Measurements from ENCODE around the gene SV2C.
"Not testable (repeated sequence)": the region's sequence is repeated elsewhere in the genome, so short reads cannot be mapped to it uniquely, and the experiment has no call there.

The SV2C gene

DNA sequence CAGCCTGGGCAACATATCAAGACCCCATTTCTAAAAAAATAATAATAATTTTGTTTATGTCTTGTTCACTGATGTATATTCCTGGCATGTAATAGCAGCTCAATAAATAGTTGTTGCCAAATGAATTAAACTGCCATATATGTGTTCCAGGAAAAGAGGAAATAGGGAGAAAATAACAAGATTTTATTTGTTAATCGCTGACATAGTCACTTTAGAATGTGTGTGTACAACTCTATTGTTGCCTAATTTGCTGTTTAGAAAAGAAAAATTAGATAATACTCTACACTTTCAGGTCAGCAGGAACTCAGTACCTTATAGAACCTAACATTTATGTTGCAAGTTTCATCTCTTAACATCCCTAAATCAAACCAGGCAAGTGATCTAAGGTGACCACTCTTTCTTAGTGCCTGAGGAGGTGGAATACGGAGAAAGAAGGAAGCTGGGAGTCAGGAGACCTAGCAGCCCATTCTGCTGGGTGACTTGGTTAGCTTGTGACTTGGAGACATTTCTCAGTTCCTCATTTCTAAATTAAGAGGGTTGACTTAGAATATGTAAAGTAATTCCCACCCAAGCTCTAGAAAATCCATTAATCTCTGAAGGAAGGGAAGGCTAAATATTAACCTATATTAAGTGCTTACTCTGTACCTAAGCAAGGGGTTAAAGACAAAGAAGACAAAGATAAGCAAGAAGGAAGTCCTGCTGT lies 209.6 kb downstream of the SV2C start:
- Histone ChIP-seq H3K4me3 (ENCODE audit: control insufficient read depth in 1 of 7, extremely low read depth in 1 of 7, insufficient read depth in 4 of 7, low read depth in 2 of 7, low read length in 6 of 7) (no peak overlapping the region), H3K27ac (ENCODE audit: insufficient read depth in 1 of 2, low read depth in 1 of 2, low read length in 2 of 2, poor library complexity in 1 of 2, severe bottlenecking in 2 of 2) (no peak overlapping the region), H3K9me3 (ENCODE audit: control extremely low read depth in 1 of 5, control insufficient read depth in 4 of 5, insufficient read depth in 2 of 5, low read depth in 1 of 5, low read length in 4 of 5) (no peaks in the 10 kb centered on the region), H3K36me3 (ENCODE audit: control insufficient read depth in 4 of 4, insufficient read depth in 4 of 4, low read length in 3 of 4) (no peaks in the 10 kb centered on the region), H3K27me3 (replicated peaks in 2 of 5; ENCODE audit: control insufficient read depth in 4 of 5, insufficient read depth in 5 of 5, low read length in 4 of 5) (no peaks in the 10 kb centered on the region), H3K4me1 (ENCODE audit: control extremely low read depth in 1 of 4, control insufficient read depth in 4 of 4, insufficient read depth in 4 of 4, low read length in 3 of 4) (peaks cover 21 to 77% (median 39%) of the 10 kb centered on the region in 4 experiments)
- 0% methylated on average over 1 of the region's 2 CpGs for WGBS (ENCODE audit: insufficient coverage)
- peak; percentile 28 to 85 (median 77) for DNase-seq
- POLR2A ChIA-PET = no interaction called here
- CTCF ChIA-PET = interaction anchor here (0.7 to 4.3 kb wide), 9 partner anchors 9 to 38 kb away, joined by 3 to 15 read pairs (median 3); no protein-coding TSS in a partner anchor

DNA sequence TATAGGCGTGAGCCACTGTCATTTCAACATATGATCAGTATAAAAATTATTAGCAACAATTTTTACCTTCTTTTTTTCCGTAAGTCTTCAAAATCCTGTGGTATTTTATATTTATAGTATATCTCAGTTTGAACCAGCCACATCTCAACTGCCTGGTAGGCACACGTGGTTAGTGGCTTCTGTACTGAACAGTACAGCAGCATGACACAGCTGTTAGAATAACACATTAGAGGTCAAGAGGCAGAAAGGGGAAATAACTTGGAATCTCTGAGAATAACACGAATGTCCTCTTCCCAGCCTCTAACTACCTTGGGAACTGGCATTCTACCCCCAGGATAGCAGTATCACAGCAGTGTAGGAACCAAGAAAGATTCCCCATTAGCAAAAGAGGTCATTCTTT lies 211.4 kb downstream of the SV2C start:
- POLR2A ChIA-PET = interaction anchor here (0.6 to 0.7 kb wide), 2 partner anchors 637 to 1153 kb away, joined by 3 to 8 read pairs; no protein-coding TSS in a partner anchor
- Histone ChIP-seq H3K27me3 (replicated peaks in 2 of 5; ENCODE audit: control insufficient read depth in 4 of 5, insufficient read depth in 5 of 5, low read length in 4 of 5) (no peaks in the 10 kb centered on the region), H3K36me3 (ENCODE audit: control insufficient read depth in 4 of 4, insufficient read depth in 4 of 4, low read length in 3 of 4) (no peaks in the 10 kb centered on the region), H3K4me3 (ENCODE audit: control insufficient read depth in 1 of 7, extremely low read depth in 1 of 7, insufficient read depth in 4 of 7, low read depth in 2 of 7, low read length in 6 of 7) (no peak overlapping the region), H3K4me1 (ENCODE audit: control extremely low read depth in 1 of 4, control insufficient read depth in 4 of 4, insufficient read depth in 4 of 4, low read length in 3 of 4) (peaks cover 21 to 85% (median 39%) of the 10 kb centered on the region in 4 experiments), H3K9me3 (ENCODE audit: control extremely low read depth in 1 of 5, control insufficient read depth in 4 of 5, insufficient read depth in 2 of 5, low read depth in 1 of 5, low read length in 4 of 5) (no peaks in the 10 kb centered on the region), H3K27ac (ENCODE audit: insufficient read depth in 1 of 2, low read depth in 1 of 2, low read length in 2 of 2, poor library complexity in 1 of 2, severe bottlenecking in 2 of 2) (peak overlapping the region in 1 of 2 experiments; percentile 39)
- DNase-seq = peak; percentile 61 to 94 (median 89)
- CTCF ChIA-PET = interaction anchor here (4.3 kb wide), 1 partner anchor 15 kb away, joined by 15 read pairs; no protein-coding TSS in a partner anchor
- WGBS (ENCODE audit: insufficient coverage) = 0% methylated on average over 2 of the region's 4 CpGs

- Histone ChIP-seq H3K36me3 (ENCODE audit: control insufficient read depth in 4 of 4, insufficient read depth in 4 of 4, low read length in 3 of 4) (no peaks in the 10 kb centered on the region), H3K9me3 (ENCODE audit: control extremely low read depth in 1 of 5, control insufficient read depth in 4 of 5, insufficient read depth in 2 of 5, low read depth in 1 of 5, low read length in 4 of 5) (no peaks in the 10 kb centered on the region), H3K4me1 (ENCODE audit: control extremely low read depth in 1 of 4, control insufficient read depth in 4 of 4, insufficient read depth in 4 of 4, low read length in 3 of 4) (peaks cover 8 to 69% (median 40%) of the 10 kb centered on the region in 4 experiments), H3K27me3 (replicated peaks in 2 of 5; ENCODE audit: control insufficient read depth in 4 of 5, insufficient read depth in 5 of 5, low read length in 4 of 5) (no peaks in the 10 kb centered on the region), H3K27ac (ENCODE audit: insufficient read depth in 1 of 2, low read depth in 1 of 2, low read length in 2 of 2, poor library complexity in 1 of 2, severe bottlenecking in 2 of 2) (no peak overlapping the region), H3K4me3 (ENCODE audit: control insufficient read depth in 1 of 7, extremely low read depth in 1 of 7, insufficient read depth in 4 of 7, low read depth in 2 of 7, low read length in 6 of 7) (no peak overlapping the region)
- POLR2A ChIA-PET = interaction anchor here (0.6 kb wide), 1 partner anchor 11 kb away, joined by 6 read pairs; no protein-coding TSS in a partner anchor
- DNase-seq = no peak
- CTCF ChIA-PET = interaction anchor here (2.6 kb wide), 1 partner anchor 11 kb away, joined by 8 read pairs; no protein-coding TSS in a partner anchor
- no CpG with 5 or more reads among the region's 1 CpG for WGBS (ENCODE audit: insufficient coverage)
Measured at GRCh38 chr5:76298852-76299251, 215.7 kb downstream of the SV2C start.

DNA sequence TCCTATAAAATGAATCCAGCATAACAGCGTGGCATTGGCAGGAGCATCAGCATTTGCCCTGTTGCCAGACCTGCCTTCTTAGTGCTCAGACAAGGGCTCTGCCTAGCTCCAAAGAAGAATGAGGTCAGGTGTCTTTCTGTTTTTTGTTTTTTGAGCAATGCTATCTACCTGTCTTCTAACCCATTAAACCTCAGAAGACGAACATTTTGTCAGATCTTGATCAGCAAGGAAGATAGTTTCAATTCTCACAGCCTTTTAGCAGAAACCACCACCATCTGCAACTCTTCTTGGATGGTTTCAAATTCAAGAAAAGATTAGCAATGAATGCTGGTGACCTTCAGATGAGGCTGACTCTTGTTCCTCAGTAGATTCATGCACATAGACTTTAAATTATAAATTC lies 216.4 kb downstream of the SV2C start:
- no peaks in the 10 kb centered on the region for H3K27me3 ChIP-seq (replicated peaks in 2 of 5; ENCODE audit: control insufficient read depth in 4 of 5, insufficient read depth in 5 of 5, low read length in 4 of 5)
- H3K9me3 ChIP-seq (ENCODE audit: control extremely low read depth in 1 of 5, control insufficient read depth in 4 of 5, insufficient read depth in 2 of 5, low read depth in 1 of 5, low read length in 4 of 5) = no peaks in the 10 kb centered on the region
- peaks cover 10 to 69% (median 38%) of the 10 kb centered on the region in 4 experiments for H3K4me1 ChIP-seq (ENCODE audit: control extremely low read depth in 1 of 4, control insufficient read depth in 4 of 4, insufficient read depth in 4 of 4, low read length in 3 of 4)
- no peaks in the 10 kb centered on the region for H3K36me3 ChIP-seq (ENCODE audit: control insufficient read depth in 4 of 4, insufficient read depth in 4 of 4, low read length in 3 of 4)
- 100% methylated on average over 1 of the region's 2 CpGs for WGBS (ENCODE audit: insufficient coverage)
- H3K27ac ChIP-seq (ENCODE audit: insufficient read depth in 1 of 2, low read depth in 1 of 2, low read length in 2 of 2, poor library complexity in 1 of 2, severe bottlenecking in 2 of 2) = no peak overlapping the region
- no peak overlapping the region for H3K4me3 ChIP-seq (ENCODE audit: control insufficient read depth in 1 of 7, extremely low read depth in 1 of 7, insufficient read depth in 4 of 7, low read depth in 2 of 7, low read length in 6 of 7)
- CTCF ChIA-PET = interaction anchor here (2.6 kb wide), 1 partner anchor 10 kb away, joined by 8 read pairs; no protein-coding TSS in a partner anchor
- POLR2A ChIA-PET = no interaction called here
- no peak for DNase-seq

GRCh38 chr5:76301932-76302331 lies 218.7 kb downstream of the SV2C start:
- H3K27me3 ChIP-seq (replicated peaks in 2 of 5; ENCODE audit: control insufficient read depth in 4 of 5, insufficient read depth in 5 of 5, low read length in 4 of 5); H3K9me3 ChIP-seq (ENCODE audit: control extremely low read depth in 1 of 5, control insufficient read depth in 4 of 5, insufficient read depth in 2 of 5, low read depth in 1 of 5, low read length in 4 of 5); POLR2A ChIA-PET; H3K36me3 ChIP-seq (ENCODE audit: control insufficient read depth in 4 of 4, insufficient read depth in 4 of 4, low read length in 3 of 4); H3K4me3 ChIP-seq (ENCODE audit: control insufficient read depth in 1 of 7, extremely low read depth in 1 of 7, insufficient read depth in 4 of 7, low read depth in 2 of 7, low read length in 6 of 7); H3K27ac ChIP-seq (ENCODE audit: insufficient read depth in 1 of 2, low read depth in 1 of 2, low read length in 2 of 2, poor library complexity in 1 of 2, severe bottlenecking in 2 of 2): not testable (repeated sequence)
- CTCF ChIA-PET = interaction anchor here (0.9 to 1.3 kb wide), 3 partner anchors 8 to 45 kb away, joined by 3 to 4 read pairs (median 4); no protein-coding TSS in a partner anchor
- DNase-seq = peak; percentile 35 to 87 (median 75)
- no CpG with 5 or more reads among the region's 1 CpG for WGBS (ENCODE audit: insufficient coverage)
- H3K4me1 ChIP-seq (ENCODE audit: control extremely low read depth in 1 of 4, control insufficient read depth in 4 of 4, insufficient read depth in 4 of 4, low read length in 3 of 4) = peaks cover 15 to 75% (median 46%) of the 10 kb centered on the region in 4 experiments

- POLR2A ChIA-PET; CTCF ChIA-PET; H3K4me3 ChIP-seq (ENCODE audit: control insufficient read depth in 1 of 7, extremely low read depth in 1 of 7, insufficient read depth in 4 of 7, low read depth in 2 of 7, low read length in 6 of 7); DNase-seq; H3K36me3 ChIP-seq (ENCODE audit: control insufficient read depth in 4 of 4, insufficient read depth in 4 of 4, low read length in 3 of 4); H3K9me3 ChIP-seq (ENCODE audit: control extremely low read depth in 1 of 5, control insufficient read depth in 4 of 5, insufficient read depth in 2 of 5, low read depth in 1 of 5, low read length in 4 of 5); H3K27ac ChIP-seq (ENCODE audit: insufficient read depth in 1 of 2, low read depth in 1 of 2, low read length in 2 of 2, poor library complexity in 1 of 2, severe bottlenecking in 2 of 2); H3K27me3 ChIP-seq (replicated peaks in 2 of 5; ENCODE audit: control insufficient read depth in 4 of 5, insufficient read depth in 5 of 5, low read length in 4 of 5): not testable (repeated sequence)
- peaks cover 15 to 76% (median 48%) of the 10 kb centered on the region in 4 experiments for H3K4me1 ChIP-seq (ENCODE audit: control extremely low read depth in 1 of 4, control insufficient read depth in 4 of 4, insufficient read depth in 4 of 4, low read length in 3 of 4)
Measured at GRCh38 chr5:76302661-76303060, 219.5 kb downstream of the SV2C start.

GRCh38 chr5:76303921-76304320 lies 220.7 kb downstream of the SV2C start:
- Histone ChIP-seq H3K4me3 (ENCODE audit: control insufficient read depth in 1 of 7, extremely low read depth in 1 of 7, insufficient read depth in 4 of 7, low read depth in 2 of 7, low read length in 6 of 7) (no peak overlapping the region), H3K27ac (ENCODE audit: insufficient read depth in 1 of 2, low read depth in 1 of 2, low read length in 2 of 2, poor library complexity in 1 of 2, severe bottlenecking in 2 of 2) (no peak overlapping the region), H3K36me3 (ENCODE audit: control insufficient read depth in 4 of 4, insufficient read depth in 4 of 4, low read length in 3 of 4) (no peaks in the 10 kb centered on the region), H3K9me3 (ENCODE audit: control extremely low read depth in 1 of 5, control insufficient read depth in 4 of 5, insufficient read depth in 2 of 5, low read depth in 1 of 5, low read length in 4 of 5) (no peaks in the 10 kb centered on the region), H3K4me1 (ENCODE audit: control extremely low read depth in 1 of 4, control insufficient read depth in 4 of 4, insufficient read depth in 4 of 4, low read length in 3 of 4) (peaks cover 15 to 70% (median 50%) of the 10 kb centered on the region in 4 experiments), H3K27me3 (replicated peaks in 2 of 5; ENCODE audit: control insufficient read depth in 4 of 5, insufficient read depth in 5 of 5, low read length in 4 of 5) (no peaks in the 10 kb centered on the region)
- WGBS (ENCODE audit: insufficient coverage) = 55% methylated on average over 6 of the region's 7 CpGs
- CTCF ChIA-PET = interaction anchor here (0.9 to 4.4 kb wide), 2 partner anchors 11 to 278 kb away, joined by 3 to 34 read pairs; no protein-coding TSS in a partner anchor
- POLR2A ChIA-PET = no interaction called here
- peak in 2 of 3 donors; percentile 67 to 71 for DNase-seq

All from common myeloid progenitor, CD34-positive (primary cell).